DND-41 (cell line): ENCODE measurements around the gene C17orf107.

Source experiments
- CTCF ChIP-seq: IDR thresholded peaks from 2 replicates; pipeline ENCODE4 v1.5.1; 2012; ENCODE audit warnings: borderline replicate concordance, low read length, moderate library complexity, mild to moderate bottlenecking; ENCODE audit not compliant: poor library complexity, severe bottlenecking; ENCODE audit errors: extremely low read depth
- EZH2 ChIP-seq: IDR thresholded peaks from 3 replicates; pipeline ENCODE4 v1.6.1; 2012; ENCODE audit warnings: borderline replicate concordance, low read depth, mild to moderate bottlenecking, moderate library complexity, low read length, inconsistent platforms; ENCODE audit not compliant: severe bottlenecking

GRCh38 chr17:4879601-4880000 lies 19.7 kb upstream of the C17orf107 start:
- no peak for TF ChIP-seq CTCF
- no peak for TF ChIP-seq EZH2
